Stimulated activated CD8-positive, alpha-beta memory T cell treated with anti-CD3 and anti-CD28 coated beads, Interleukin-4, amount 100 ng/mL, for 1 hour (primary cell): ENCODE data around the gene BCOR.

Experiments
- DNase-seq, 2 donors: peaks; one replicate each; pipeline ENCODE4 v3.0.0-alpha.2; 2020; ENCODE audit warnings: low read depth in 2 of 2, low spot score in 1 of 2

BCOR gene

DNA sequence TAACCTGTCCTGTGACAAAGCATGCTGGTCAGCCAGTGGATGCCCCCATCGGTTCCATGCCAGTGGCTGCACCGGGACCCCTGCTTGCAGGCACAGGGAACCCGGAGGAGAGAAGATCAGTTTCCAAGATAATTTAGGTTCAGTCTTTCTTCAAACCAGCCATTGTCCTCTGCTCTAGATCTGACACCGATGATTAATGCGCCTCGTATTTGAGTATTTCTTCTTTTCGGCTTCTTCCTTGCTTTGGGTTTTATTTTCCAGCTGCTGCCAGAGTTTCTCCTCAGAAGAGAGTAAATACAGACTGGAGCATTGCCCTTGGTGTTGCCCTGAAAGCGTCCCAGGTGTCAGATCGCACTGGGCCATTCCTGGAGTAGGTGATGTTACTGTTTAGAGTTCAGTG is 19.2 kb upstream of the BCOR start:
- no peak for DNase-seq

DNA sequence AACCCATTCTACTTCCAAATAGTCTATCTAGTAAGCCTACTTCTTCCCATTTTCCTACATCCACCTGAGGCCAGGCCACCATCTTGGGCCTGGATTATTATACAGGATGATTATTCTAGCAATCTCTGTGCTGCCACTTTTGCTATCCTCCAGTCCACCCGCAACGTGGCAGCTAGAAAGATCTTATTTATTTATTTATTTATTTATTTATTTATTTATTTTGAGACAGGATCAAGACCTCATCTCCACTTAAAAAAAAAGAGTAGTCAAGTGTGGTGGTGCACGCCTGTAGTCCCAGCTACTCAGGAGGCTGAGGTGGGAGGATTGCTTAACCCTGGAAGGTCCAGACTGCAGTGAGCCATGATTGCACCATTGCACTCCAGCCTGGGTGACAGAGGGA is 15.2 kb upstream of the BCOR start:
- no peak for DNase-seq

DNA sequence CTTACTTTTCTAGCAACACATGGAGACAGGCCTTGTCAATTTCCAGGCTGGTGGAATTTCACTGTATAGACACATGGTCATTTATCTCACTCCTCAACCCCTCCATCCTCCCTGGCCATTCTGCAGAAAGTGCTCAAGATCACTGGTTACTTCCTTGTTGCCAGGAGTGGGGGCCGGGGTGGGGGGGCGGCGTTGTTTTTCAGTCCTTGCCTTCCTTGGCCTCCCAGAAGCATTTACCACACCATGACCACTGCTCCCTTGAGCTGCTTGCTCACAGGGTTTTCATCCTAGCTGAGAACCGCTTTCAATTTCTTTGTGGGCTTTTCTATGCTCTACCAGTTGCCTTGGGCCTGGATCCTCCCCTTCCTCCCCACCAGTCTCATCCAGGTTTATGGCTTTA is 14.1 kb upstream of the BCOR start:
- DNase-seq, result no peak

DNA sequence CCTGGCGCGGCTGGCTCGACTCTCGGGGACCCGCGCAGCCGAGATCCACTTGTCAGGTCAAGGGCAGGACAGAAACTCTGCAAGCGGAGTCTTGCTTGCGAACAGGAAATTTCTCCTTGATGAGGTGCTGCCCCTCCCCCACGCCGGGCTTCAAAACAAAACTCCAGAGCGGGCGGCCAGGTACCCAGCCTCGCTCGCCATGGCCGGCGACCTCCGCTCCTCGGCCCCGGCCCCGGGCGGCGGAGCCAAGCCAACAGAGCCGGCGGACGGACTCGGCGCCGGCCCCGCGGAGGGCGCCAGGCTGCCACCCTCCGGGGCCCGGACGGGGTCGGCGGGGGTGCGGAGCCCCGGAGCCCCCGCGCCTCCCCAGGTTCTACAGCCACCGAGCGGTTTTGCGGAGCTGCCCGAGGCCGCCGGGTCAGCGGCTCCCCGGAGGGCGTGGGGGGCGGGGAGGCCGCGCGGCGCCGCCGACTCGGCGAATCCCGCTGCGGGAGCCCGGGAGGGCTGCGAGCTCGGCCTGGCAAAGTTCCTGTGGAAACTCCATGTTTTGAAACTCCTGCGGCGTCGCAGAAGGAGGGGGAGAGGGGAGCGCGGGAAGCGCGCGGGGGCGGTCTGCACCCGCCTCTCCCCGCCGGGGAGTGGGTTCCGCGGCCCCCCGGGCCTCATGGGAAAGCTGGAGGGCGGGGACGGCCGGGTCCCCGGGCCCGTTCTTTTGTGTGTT is 11.7 kb upstream of the BCOR start:
- no peak for DNase-seq

DNA sequence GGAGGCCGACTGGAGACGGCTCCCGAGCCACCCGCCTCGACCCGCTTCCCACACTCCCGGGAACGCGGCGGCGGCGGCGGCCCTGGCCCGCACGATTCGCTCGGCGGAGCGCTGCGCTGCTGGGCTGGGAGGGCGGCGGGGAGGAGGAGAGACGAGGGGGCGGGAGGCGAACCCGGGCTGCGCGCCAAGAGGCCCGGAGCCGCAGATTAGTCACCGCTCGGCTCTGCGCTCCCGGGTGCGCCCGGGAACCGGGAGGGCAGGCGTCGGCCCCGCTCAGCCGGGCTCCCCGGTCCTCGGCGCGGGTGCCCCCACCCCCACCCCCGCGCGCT is 11.2 kb upstream of the BCOR start:
- no peak for DNase-seq

DNA sequence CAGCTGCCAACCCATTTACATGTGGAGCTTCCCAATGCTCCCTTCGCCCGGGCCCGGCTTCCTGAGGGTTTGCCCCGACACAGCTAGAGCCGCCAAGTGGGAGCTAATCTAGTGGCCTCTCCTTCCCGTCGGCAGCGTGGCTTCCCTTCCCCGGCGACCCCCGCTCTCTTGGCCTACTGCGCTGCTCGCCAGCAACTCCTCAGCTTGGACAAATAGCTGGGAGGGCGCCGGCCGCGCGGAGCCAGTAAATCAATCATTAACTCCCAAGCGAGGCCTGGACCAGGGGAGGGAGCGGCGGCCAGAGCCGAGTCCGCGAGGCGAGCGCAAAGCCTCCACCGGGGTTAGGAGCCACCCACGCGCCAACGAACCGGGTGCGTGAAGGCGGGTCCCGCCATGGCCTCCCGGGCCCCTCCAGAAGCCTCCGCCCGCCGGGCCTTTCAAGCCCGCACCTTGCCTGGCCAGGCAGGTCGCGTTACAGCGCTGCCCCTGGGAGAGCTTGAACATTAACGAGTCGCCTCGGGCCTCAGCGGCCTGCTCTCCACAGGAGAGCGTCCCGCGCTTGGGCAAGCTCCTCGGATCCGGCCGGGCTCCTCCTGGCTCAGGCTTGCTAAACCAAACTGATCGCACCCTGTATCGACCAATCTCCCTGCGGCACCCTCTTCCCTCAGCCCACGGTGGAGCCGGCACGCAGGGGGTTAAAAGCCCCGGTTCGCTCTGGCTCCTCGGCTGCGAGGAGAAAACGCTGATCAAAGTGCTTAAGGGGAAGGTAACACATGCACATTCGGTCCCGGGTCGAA is 10.6 kb upstream of the BCOR start:
- no peak for DNase-seq

DNA sequence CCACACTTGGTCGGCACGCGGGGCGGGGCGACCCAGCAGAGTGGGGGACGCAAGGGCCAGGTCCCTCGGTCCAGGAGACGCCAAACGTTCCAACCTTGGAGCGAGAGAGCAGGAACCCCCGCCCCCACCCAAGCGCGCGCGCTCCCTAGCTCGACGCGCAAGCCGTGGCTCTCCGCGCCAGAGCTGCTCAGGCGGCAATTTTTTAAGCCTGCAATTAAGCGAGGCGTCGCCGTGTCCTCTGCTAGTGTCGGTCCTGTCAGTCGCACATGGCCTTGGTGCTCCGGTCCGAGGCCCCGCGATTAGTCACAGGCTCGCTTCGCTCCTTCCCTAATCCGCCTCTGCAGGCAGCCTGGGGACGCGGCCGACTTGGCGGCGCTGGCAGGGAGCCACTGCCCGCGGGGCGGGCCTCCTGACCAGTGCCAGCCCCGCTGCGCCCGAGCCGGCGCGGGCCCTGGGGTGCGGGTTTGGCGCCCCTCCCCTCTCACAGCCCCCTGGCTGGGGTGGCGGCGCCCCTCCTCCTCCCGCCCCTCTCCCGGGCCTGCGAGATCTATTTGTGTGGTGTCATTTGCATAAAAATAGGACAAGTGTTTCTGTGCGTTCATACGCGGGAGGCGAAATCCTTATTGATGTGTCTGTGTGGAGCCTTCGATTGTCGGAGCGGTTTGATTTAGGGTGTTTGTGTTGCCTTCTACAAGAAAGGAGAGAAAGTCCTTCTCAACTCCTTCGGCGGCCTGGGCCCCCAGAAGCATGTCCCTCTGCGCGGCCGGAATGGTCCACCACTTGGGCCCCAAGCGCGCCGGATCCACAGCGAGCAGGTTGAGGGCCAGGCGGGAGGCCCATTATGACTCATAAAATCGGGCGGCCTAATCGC is 9.8 kb upstream of the BCOR start:
- no peak for DNase-seq

DNA sequence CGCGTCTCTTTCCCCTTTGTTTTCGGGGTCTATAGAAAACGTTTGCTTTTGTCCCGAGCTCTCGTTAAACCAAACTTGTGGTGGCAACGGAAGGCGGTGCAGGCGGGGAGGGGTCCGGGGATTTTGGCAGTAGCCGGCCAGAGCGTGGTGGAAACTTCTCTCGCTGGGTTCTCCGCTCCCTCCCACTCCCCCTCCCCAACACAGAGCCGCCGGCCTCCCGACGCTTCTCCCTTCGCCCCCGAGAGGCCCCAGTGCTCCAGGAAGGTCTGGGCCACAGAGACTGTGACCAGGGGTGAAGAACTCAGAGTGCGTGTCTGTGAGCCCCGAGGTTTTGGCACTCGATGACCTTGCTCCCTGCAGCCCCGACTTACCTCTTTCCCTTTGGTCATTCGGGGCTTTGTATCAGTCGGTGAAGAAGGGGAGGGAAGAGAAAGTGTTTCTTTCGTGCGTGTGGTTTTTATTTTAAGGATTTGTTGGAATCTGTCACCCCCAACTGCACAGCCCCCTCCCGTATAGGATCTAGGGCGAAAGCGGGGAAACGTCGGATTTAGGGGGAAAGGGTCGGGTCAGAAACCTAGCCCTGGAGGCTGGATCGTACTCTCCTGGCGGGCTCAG is 9.0 kb upstream of the BCOR start:
- no peak for DNase-seq

DNA sequence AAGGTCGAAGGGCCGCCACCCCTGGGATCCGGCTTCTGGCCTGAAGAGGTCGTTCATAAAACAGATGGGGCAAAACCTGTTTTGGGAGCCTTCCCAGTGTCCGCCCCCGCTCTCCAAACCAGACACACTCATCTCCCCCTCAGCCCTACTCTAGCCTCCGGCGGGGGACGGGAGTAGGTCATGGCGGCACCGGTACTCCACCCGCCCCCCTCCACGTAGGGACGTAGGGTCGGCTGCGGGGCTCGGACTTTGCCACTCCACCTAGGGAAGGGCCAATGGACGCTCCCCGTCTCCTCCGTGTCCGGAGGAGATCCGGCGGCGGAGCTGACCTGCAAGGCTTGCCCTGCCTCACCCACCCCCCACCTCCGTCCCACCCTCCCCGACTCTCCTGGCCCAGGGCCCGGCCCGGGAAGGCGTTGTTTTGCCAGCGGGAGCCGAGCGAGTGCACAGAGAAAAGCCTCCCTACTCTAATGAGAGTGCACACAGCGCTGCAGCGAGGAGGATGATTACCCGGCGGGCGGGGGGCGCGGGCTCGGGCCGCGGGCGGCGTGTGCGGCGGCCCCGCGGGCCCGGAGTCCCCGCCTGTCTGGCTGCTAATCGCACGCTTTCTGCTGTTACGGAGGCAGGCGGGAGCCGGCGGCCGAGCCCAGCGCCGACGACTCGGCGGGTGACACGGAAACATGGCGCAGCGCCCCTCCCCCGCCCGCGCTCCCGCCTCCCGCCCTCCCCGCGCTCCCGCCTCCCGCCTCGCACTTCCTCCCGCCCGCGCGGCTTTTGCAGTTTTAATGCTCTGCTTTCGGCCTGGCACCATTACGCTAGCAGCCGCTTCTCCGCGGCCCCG is 8.3 kb upstream of the BCOR start:
- no peak for DNase-seq

DNA sequence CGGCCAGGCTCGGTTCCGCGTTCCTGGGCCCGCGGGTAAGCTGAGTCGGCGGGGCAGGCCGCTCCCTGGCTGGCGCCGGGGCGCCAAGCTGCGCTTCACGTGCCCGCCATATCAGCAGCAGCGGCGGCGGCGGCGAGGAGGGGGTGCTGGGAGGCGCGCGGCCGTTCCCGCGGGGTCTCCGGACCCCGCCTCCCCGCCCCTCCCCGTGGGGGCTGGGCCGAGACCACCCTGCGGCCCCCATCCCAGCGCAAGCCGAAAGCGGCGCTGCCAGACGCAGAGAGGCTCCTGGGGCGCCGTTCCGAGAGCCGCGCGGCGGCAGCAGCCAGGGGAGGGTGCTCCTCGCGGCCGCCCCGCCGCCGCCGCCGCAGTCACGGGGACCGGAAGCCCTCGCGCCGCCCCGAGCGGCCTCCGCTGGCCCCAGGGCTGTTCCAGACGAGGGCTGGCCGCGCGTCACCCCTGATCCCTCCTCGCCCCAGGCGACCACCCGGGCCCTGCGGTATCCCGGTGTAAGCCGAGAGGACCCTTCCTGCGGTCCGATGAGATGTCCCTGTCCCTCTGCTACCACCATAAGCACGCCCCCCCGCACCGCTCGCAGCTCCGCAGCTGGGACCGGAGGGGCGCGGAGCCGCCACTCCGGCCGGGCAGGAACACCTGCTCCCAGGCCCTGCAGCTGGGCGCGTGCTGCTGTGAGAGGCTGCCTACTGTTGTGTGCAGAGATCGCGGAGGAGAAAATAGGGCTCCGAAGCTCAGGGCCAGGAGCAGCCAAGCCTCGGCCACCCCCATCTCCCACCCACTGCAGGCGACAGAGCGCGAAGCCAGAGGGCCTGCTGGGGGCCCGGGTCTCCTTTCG is 7.5 kb upstream of the BCOR start:
- no peak for DNase-seq

DNA sequence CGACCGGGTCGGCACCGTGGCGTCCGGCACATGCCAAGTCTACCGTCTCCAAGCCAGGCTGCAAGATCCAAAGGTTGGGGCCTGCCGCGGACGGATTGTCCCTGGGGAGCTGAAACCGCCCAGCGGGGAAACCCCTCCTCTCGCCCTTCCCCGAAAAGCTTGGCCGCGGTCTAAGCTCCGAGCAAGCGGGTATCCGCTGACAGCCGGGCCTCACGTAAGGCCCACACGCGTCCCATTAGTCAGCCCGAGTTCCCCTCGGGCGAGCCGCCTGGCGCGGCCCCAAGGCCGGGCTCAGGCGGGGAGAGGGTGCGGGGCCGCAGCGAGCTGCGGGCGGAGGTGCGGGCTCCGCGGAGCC is 6.8 kb upstream of the BCOR start:
- no peak for DNase-seq

DNA sequence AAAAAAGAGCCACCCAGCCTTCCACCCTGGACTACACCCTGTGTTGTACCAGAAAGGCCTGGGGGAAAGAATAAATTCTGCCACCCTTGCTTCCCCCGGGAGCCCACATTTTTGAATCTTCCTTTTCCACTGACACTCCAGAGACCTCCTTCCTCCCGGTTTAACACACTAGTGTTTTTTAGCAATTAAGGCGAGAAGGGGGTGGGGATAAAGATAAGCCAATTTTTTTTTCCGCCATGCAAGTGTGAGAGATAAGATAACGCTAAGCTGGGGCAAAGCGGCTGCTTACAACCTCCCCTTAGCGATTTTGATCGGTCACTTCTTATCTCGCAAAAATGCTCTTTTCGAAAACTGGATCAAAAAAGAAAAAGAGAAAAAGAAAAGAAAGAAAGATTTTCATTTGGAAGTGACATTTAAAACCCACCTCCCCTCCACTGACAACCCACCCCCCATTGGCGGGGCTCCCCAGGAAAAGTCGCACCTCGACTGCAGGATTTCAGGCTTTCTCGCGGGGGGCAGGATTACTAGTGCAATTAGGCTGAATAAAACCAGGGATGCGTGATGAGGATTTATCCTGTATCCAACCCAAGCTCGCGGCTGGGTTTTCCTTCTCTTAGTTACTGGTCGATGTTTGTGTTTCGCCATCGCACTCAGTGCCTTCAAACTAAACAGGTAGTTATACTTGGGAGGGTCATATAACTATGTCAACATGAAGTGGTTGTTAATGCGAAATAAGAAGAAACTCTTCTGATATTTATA is 6.0 kb upstream of the BCOR start:
- no peak for DNase-seq

DNA sequence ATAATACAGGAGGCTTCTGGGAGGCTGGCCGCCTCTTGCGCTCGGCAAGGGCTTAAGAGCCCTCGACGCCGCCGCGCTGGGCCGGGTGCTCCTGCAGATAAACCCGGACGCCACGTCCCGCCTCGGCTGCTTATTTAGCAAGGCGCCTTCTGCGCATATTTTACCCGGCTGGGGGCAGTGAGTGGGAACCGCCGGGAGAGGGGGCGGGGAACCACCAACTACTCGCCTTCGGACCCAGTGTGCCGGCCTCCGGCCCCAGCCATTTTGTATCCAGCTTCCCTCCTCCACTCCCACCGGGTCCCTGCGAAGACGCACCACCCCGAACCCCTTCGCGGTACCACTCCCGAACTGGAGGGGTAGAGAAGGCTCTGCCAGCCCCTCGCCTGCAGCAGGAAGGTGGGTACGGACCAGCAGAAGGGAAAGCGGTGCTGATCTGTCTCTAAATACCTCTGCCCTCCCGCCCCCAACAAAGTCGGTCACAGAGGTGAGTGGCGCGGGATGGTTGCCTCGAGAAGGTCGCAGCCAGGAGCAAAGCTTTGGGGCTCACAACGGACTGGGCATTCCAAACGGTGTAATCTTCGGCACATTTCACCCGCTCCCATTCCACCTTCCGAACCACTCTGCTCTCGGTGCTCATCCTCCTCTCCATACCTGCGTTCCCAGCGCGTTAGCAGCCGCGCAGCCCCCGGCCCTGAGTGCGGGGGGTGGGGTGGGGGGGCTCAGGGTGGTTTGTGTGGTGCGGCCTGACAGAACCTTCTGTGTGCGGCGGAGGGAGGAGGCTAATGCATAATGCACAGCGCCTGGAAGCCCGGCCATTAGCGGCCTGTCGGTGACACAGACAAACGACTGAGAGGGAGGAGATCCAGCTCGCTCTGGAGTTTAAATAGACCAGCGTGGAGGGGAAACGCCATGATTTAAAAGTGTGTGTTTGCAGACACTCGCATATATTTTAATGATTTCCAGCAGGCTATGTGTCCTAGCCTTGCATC is 4.9 kb upstream of the BCOR start:
- DNase-seq, result no peak

DNA sequence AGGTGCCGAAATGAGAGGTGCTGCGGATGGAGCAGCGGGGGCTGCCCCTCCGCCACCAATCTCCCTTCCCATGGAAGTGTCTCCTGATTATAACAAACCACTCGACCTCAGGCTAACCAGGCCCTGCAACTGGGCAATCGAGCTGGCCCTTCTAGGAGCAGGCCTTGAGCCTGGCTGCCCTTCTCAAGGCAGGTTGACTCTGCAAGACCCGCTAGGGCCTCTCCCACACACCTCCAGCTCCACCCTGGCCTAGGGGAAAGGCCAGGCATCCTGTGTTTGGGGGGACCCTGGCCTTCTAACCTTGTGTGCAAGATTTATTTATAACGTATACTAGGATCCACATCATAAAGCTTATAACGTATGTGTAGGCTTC is 3.7 kb upstream of the BCOR start:
- no peak for DNase-seq

DNA sequence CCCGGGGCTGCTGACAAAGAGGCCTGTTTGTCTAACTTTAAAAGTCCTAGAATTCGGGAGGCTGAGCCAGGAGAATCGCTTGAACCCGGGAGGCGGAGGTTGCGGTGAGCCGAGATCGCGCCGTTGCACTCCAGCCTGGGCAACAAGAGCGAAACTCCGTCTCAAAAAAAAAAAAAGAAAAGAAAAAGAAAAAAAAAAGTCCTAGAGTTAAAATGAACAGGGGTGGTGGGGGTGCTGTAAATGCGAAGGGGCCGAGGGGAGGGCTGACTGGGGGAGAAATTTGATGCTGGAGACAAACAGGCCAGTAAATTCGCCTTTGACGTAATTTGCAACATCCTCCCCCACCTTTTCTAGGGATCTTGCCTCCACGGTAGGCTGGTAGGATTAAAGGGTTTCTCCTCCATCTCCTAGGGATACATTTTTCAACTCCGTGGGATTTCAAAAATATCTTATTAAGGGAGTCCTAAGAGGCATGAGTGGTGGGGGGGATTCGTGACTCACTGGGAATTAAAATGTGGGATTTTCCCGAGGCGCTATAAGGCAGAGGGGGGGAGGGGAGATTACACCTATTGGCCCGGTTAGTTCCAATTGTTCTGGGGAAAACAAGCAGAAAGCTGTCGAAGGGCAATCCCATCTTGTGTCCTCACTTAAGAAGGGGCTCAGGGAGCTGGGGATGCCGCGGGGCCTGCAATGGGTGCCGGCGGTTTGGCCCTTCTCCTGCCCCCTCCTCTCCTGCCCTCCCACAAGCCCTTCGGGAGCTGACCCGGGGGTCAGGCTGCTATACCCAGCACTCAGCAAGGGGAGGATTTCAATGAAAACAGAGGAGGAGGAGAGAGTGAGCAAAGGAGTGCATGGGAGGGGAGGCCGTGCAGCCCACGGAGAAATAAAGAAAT is 3.0 kb upstream of the BCOR start:
- no peak for DNase-seq

DNA sequence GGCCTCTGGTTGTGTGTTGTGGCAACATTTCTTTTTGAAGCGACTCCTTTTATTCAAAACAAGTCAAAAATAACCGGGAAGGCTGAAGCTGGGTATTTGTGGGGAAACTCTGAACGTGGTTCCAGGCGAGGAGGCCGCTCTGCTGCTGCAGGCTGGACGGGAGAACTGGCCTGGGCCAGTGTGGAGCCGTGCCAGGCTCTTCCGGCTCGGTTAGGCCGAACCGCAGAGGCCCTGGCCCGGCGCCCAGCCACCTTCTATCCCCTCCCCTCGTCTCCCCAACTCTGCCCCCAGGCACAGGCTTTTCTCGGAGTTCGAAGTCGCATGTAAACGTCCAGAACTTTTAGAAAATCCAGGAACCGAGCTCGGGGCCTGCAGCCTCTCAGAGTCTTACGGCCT is 2.4 kb upstream of the BCOR start:
- no peak for DNase-seq
